Astrocyte (in vitro differentiated cells and primary cell): ENCODE data around the gene RAD51B.

Experiments used
- CTCF ChIP-seq: IDR thresholded peaks from 2 replicates; pipeline ENCODE4 v1.5.1; 2011; ENCODE audit warnings: low read depth, mild to moderate bottlenecking, inconsistent platforms, low read length, moderate library complexity; ENCODE audit not compliant: insufficient read depth
- EZH2 ChIP-seq: IDR thresholded peaks from 2 replicates; pipeline ENCODE4 v1.6.1; 2012; ENCODE audit warnings: mild to moderate bottlenecking, low read length, inconsistent platforms; ENCODE audit not compliant: insufficient read depth

GRCh38 chr14:68616221-68616902, 796.8 kb downstream of the RAD51B start:
- no peak for TF ChIP-seq CTCF
- TF ChIP-seq EZH2 = no peak
